HG02678 (cell line): Measurements from ENCODE around the gene DENND4C.
"Not testable (repeated sequence)": the region's sequence is repeated elsewhere in the genome, so short reads cannot be mapped to it uniquely, and the experiment has no call there.

Experiments used
- ATAC-seq: cut with Tn5 transposase; IDR thresholded peaks from one replicate; pipeline ENCODE4 v1.9.1; 2021; ENCODE audit warnings: mild to moderate bottlenecking, moderate library complexity; ENCODE audit not compliant: unreplicated experiment

The DENND4C gene

DNA sequence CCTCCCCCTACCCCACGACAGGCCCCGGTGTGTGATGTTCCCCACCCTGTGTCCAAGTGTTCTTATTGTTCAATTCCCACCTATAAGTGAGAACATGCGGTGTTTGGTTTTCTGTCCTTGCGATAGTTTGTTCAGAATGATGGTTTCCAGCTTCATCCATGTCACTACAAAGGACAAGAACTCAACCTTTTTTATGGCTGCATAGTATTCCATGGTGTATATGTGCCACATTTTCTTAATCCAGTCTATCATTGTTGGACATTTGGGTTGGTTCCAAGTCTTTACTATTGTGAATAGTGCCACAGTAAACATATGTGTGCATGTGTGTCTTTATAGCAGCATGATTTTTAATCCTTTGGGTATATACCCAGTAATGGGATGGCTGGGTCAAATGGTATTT lies 35.1 kb downstream of the DENND4C start:
- not testable (repeated sequence) for ATAC-seq

DNA sequence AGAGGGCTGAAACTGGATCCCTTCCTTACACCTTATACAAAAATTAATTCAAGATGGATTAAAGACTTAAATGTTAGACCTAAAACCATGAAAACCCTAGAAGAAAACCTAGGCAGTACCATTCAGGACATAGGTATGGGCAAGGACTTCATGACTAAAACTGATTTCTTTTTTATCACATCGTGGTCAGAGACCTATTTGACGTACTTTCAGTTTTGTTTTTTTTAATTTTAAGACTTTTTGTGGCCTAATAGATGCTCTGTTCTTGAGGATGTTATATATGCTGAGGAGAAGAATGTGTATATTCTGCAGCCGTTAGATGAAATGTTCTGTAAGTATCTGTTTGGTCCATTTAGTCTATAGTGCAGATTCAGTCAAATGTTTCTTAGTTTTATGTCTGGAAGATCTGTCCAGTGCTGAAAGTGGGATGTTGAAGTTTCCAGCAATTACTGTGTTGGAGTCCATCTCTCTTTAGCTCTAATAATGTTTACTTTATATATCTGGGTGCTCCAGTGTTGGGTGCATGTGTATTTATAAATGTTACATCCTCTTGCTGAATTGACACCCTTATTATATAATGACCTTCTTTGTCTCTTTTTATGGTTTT lies 36.4 kb downstream of the DENND4C start:
- ATAC-seq = not testable (repeated sequence)

GRCh38 chr9:19269582-19269981 lies 39.1 kb downstream of the DENND4C start:
- ATAC-seq = no peak

- ATAC-seq = no peak
These were observed 40.0 kb downstream of the DENND4C start for GRCh38 chr9:19270421-19270949.

DNA sequence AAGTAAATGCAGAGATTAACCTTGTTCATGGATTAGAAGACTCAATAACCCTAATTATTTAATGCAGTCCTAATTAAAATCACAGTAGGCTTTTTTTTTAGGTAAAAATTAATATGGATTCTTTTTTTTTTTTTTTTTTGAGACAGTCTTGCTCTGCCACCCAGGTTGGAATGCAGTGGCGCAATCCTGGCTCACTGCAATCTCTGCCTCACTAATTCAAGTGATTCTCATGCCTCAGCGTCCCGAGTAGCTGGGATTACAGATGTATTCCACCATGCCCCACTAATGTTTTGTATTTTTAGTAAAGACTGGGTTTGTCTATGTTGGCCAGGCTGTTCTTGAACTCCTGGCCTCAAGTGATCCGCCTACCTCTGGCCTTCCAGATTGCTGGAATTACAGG lies 40.6 kb downstream of the DENND4C start:
- no peak for ATAC-seq

DNA sequence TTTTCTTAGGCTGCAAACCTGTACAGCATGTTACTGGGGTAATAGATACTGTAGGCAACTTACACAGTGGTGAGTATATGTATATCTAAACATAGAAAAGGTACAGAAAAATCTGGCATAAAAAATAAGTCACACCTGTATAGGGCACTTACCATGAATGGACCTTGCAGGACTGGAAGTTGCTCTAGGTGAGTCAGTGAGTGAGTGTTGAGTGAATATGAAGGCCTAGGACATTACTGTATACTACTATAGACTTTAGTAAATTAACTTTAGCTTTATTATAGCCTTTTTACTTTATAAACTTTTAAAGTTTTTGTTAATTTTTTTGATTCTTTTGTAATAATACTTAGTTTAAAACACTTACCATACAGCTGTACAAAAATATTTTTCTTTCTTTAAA lies 51.3 kb downstream of the DENND4C start:
- ATAC-seq = no peak

DNA sequence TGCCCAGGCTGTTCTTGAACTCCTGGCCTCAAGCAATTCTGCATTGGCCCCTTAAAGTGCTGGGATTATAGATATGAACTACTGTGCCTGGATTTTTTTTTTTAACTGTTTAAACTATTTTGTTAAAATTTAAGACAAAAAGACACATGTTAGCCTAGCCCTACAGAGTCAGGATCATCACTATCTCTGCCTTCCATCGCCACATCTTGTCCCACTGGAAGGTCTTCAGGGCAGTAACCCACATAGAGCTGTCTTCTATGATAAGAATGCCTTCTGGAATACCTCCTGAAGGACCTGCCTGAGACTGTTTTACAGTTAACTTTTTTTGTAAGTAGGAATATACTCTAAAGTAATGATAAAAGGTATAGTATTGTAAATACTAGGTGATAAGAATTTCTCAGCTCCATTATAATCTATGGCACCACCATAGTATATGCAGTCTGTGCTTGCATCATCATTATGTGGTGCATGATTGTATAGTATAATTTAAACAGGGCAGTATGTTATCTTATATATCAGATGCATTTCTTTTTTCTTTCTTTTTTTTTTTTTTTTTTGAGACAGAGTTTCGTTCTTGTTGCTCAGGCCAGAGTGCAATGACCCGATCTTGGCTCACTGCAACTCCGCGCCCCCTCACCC lies 52.7 kb downstream of the DENND4C start:
- no peak for ATAC-seq

DNA sequence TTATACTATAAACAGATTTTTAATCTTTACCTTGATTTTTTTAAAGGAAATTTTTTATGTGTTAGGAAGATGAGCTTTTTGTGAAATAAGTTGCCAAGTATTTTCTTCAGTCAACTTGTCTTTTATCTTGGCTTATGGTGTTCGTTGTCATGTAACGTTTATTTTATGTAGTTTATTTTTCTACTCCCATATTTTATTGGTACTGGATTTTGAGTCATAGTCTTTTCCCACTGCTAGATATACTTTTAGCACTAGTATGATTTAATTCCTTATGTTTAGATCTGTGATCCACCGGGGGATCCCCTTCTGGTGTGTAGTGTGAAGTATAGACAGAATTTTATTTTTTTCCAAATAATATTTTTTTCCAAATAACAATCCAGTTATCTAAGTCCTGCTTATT lies 54.2 kb downstream of the DENND4C start:
- no peak for ATAC-seq

- no peak for ATAC-seq
These were observed 56.2 kb downstream of the DENND4C start for GRCh38 chr9:19286634-19287188.

DNA sequence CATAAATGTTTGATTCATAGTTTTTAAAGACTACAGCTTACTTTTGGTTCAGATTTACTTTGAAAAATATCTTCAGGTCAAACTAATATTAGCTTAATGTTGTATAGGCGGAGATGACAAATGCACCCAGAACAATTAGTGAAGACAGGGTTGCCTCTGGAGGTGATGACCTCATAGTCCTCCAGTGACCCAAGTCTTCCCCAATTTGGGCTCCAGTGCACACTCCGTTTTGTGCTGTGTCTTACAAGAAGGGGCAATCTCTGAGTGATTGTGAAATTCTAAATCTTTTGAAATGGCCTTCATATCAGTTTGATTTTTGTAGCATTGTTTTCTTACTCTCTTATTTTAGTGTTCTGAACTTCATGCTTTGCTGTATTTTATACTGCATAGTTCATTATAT lies 57.6 kb downstream of the DENND4C start:
- no peak for ATAC-seq

GRCh38 chr9:19290103-19290502 lies 59.6 kb downstream of the DENND4C start:
- no peak for ATAC-seq

DNA sequence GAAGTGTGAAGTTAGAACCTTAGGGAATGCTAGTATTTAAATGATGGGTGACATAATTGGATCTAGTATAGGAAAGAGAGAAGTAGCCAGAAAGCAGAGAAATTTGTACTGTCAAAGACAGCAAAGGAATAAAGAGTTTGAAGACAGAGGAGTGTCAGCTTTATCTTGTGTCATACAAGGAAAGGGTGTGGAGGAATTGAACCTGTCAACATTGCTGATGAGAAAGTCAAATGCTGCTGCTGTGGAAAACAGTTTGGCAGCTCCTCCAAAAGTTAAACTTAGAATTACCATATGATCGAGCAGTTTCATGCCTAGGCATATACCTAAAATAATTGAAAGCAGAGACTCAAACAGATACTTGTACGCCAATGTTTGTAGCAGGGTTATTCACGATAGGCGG lies 63.7 kb downstream of the DENND4C start:
- no peak for ATAC-seq

- ATAC-seq = no peak
These were observed 68.0 kb downstream of the DENND4C start for GRCh38 chr9:19298436-19299000.

GRCh38 chr9:19303216-19303615 lies 72.7 kb downstream of the DENND4C start:
- no peak for ATAC-seq

GRCh38 chr9:19306568-19306967 lies 76.1 kb downstream of the DENND4C start:
- no peak for ATAC-seq

GRCh38 chr9:19310246-19310645 lies 79.8 kb downstream of the DENND4C start:
- ATAC-seq = no peak

- ATAC-seq = no peak
These were observed 83.1 kb downstream of the DENND4C start for GRCh38 chr9:19313573-19313972.

DNA sequence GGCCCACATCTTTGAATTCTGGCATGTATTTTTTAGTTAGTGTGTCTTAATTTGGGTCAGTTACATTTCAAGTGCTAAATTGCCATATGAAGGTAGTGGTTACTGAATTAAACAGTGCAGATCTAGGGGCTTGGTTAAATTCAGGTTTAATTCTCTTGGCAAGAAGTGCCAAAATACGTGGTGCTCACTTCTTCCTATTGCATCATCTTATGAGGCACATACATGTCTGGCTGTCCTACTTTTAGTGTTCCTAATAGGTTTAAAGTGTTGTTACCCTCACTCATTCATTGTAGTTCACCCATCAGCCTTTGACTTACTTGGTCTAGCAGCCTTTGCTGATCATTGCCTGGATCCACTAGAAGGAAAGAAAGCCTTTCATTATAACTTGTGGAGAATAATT lies 90.0 kb downstream of the DENND4C start:
- no peak for ATAC-seq

DNA sequence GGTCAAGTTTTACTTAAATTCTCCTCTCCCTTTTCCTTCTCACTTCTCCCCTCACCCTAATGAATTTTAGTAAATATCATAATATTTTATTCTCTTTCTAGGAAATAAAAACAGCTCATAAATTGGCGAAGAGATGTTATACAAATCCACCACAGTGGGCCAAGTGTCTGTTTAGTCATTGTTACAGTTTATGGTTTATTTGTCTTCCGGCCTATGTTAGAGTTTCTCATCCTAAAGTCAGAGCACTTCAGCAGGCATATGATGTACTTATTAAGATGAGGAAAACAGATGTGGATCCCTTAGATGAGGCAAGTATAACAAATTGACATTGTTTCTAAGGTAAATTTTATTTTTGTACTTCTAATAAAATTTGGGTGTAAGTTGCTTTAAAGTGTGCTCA lies 101.4 kb downstream of the DENND4C start:
- ATAC-seq = no peak

DNA sequence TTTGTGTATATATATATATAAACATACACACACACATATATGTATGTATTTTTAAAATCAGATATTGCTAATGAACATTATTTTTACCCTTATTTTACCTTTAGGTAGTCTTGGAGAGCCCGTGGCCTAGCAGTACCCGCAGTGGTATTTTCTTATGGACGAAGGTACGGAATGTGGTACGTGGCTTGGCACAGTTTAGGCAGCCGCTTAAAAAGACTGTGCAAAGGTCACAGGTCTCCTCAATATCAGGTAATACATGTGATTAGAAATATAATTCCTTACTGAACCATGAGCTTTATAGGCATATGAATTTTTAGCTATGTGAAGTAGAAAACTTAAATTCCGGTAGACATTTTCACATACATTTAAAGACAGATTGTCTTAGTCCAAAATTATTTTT lies 105.7 kb downstream of the DENND4C start:
- no peak for ATAC-seq

DNA sequence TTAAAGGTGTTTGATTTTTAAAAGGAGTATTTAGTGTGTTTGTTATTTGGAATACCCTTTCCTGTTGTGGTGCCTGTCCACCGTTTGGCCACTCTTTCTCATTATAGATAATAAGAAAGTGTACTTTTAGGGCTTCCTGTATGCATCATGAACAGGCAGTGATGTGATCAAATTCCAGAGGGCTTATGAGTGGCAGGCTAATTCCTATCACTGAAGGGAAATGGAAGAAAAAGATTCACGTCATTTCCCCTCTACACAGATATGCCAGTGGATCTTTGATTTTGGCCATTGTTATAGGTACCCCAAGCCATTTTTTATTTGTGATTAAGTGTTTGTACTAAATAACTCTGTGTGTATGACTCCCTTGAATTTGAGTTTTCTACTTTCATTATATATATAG lies 112.5 kb downstream of the DENND4C start:
- ATAC-seq = no peak

- ATAC-seq = no peak
These were observed 128.2 kb downstream of the DENND4C start for GRCh38 chr9:19358701-19359100.
